Astrocyte of the cerebellum (primary cell): Measurements from ENCODE around the gene OCA2.

Source experiments
- DNase-seq: peaks from one replicate; pipeline ENCODE4 v3.0.0-alpha.2; 2011; ENCODE audit warnings: low read depth
- H3K4me3 ChIP-seq: 2 replicates; pipeline ENCODE4 v1.5.1; 2011; ENCODE audit warnings: mild to moderate bottlenecking, low read depth, low read length, moderate library complexity
- in situ Hi-C: cut with HindIII; loops from 2 replicates; pipeline ENCODE4 v1.10.0; 2017; ENCODE audit warnings: low sequenced_read_pairs
- TF ChIP-seq, protein P1 (sequence below): IDR thresholded peaks from 2 replicates; pipeline ENCODE4 v1.5.1; 2012; ENCODE audit warnings: low read length, low read depth, moderate library complexity, mild to moderate bottlenecking; ENCODE audit errors: missing control alignments

OCA2 gene

GRCh38 chr15:28099555-28100140 lies 533 bp upstream of the OCA2 start:
- DNase-seq, result no peak
- H3K4me3 ChIP-seq, result peak overlapping the region; percentile 22
- TF ChIP-seq, protein P1, sequence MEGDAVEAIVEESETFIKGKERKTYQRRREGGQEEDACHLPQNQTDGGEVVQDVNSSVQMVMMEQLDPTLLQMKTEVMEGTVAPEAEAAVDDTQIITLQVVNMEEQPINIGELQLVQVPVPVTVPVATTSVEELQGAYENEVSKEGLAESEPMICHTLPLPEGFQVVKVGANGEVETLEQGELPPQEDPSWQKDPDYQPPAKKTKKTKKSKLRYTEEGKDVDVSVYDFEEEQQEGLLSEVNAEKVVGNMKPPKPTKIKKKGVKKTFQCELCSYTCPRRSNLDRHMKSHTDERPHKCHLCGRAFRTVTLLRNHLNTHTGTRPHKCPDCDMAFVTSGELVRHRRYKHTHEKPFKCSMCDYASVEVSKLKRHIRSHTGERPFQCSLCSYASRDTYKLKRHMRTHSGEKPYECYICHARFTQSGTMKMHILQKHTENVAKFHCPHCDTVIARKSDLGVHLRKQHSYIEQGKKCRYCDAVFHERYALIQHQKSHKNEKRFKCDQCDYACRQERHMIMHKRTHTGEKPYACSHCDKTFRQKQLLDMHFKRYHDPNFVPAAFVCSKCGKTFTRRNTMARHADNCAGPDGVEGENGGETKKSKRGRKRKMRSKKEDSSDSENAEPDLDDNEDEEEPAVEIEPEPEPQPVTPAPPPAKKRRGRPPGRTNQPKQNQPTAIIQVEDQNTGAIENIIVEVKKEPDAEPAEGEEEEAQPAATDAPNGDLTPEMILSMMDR, result no peak
- in situ Hi-C loops, result no loop called here

GRCh38 chr15:28098360-28098765 lies 752 bp downstream of the OCA2 start:
- in situ Hi-C loops, result no loop called here
- no peak for DNase-seq

GRCh38 chr15:28097656-28098359 lies 1.3 kb downstream of the OCA2 start:
- no peak overlapping the region for H3K4me3 ChIP-seq
- in situ Hi-C loops, result no loop called here
- no peak for DNase-seq
- TF ChIP-seq, protein P1, result no peak

More at GRCh38 chr15:28098360-28098765, 752 bp downstream of the OCA2 start:
- H3K4me3 ChIP-seq, result no peak overlapping the region
- TF ChIP-seq, protein P1, result no peak

- H3K4me3 ChIP-seq, result peak overlapping the region; percentile 44
- no peak for DNase-seq
- TF ChIP-seq, protein P1, result no peak
- in situ Hi-C loops, result no loop called here
Measured at GRCh38 chr15:28096670-28097431, 2.3 kb downstream of the OCA2 start.

- no peak for DNase-seq
- peak overlapping the region; percentile 44 for H3K4me3 ChIP-seq
- TF ChIP-seq, protein P1, result no peak
- in situ Hi-C loops, result no loop called here
Measured at GRCh38 chr15:28096411-28096669, 2.8 kb downstream of the OCA2 start.

DNA sequence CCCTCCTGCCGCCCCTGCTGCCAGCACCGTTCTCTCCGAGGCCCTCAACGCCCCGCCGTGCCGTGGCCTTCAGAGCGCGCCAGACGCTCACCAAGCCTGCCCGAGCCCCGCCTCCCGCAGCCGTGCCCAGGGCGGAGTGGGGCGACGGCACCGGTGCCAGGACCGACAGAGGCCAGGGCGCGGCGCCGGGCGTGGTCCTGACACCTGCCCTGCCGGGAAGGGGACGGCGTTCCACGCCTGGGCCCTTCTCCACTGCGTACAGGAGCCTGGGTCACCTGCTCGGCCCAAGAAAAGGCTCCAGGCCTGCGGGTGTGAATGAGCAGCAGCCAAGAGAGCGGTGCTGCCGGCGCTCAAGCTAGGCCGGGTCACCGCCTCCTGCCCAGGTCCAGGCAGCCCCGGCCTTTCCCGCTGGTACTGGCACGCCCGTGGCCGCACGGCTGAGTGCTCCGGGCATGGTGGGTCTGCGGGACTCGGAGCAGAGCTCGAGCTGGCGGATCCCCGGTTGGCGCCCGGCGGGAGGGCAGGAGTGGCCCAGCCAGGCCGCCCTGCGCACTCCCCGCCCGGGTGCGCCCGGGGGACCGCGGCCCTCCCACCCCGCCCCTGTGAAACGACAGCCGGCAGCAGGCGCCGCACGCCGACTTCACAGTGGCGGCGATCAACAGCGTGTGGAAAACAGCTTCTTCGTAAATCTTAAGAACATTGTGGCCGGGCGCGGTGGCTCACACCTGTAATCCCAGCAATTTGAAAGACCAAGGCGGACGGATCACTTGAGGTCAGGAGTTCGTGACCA lies 4.2 kb downstream of the OCA2 start:
- no peak for DNase-seq
- TF ChIP-seq, protein P1, result no peak
- in situ Hi-C loops, result no loop called here
- peak overlapping the region; percentile 44 for H3K4me3 ChIP-seq
